HepG2 (cell line): ENCODE measurements around the gene ABTB2. TPM values are rescaled to one million over a fixed set of nuclear protein-coding genes. Genes with fewer than 3 reads are reported as not detected.
A peak's percentile ranks its signal among the peaks of the same experiment; 100 is the strongest.

Experiments
- ATAC-seq: fragments of 200-7000 bp; cut with Tn5 transposase; 3 replicates; pipeline ENCODE4 v1.9.1; 2020; ENCODE audit warnings: mild to moderate bottlenecking, moderate library complexity
- BruUV-seq: library from RNA; stranded (reverse); fragments of 400-500 nt; replicated peaks from 2 replicates; lab custom pipeline; 2021; lab: Mats Ljungman, UMichigan
- CTCF ChIA-PET: fragments of 300-600 bp; formaldehyde crosslinking; extraction: SDS; loops from one replicate; lab custom pipeline; 2021; ENCODE audit warnings: low total read pairs, inconsistent platforms, low intra/inter-chr PET ratio; lab: Yijun Ruan, JAX
- POLR2A ChIA-PET: fragments of 350-600 bp; sonication (Branson Sonifier 250); formaldehyde crosslinking; loops from one replicate; lab custom pipeline; 2020; ENCODE audit warnings: antibody characterized with exemption, inconsistent platforms; lab: Yijun Ruan, JAX
- DNase-seq: peaks from one replicate; pipeline ENCODE4 v3.0.0-alpha.2; 2015; ENCODE audit warnings: low spot score
- FAIRE-seq: peaks from 3 replicates; lab custom pipeline; 2011; peaks lifted over from hg19 to GRCh38; lab: Jason Lieb, UNC
- H2AFZ ChIP-seq: one replicate; pipeline ENCODE4 v1.6.1; 2011; ENCODE audit warnings: low read length, inconsistent platforms
- H3K27ac ChIP-seq: fragments of 300-600 bp; 3 replicates; pipeline ENCODE4 v1.8.0; 2011; ENCODE audit warnings: mixed run types, mild to moderate bottlenecking, mixed read lengths, low read length, inconsistent platforms; ENCODE audit not compliant: insufficient read depth; ENCODE audit errors: extremely low read length
- H3K27me3 ChIP-seq, 2 experiments: fragments of 200-600 bp in 1 of 2; 2 replicates in 1 of 2; 3 replicates in 1 of 2; pipeline versions ENCODE4 v1.6.0 to v1.8.0; 2011; ENCODE audit warnings: low read length in 2 of 2, mild to moderate bottlenecking in 2 of 2, moderate library complexity in 2 of 2, inconsistent platforms in 1 of 2; ENCODE audit not compliant: insufficient read depth in 2 of 2, control insufficient read depth in 1 of 2
- H3K36me3 ChIP-seq, 2 experiments: fragments of 200-600 bp in 1 of 2; replicated peaks in 1 of 2; 2 replicates in 1 of 2; 3 replicates in 1 of 2; pipeline versions ENCODE4 v1.5.1 to v1.8.0; 2011; ENCODE audit warnings: low read length in 2 of 2, inconsistent platforms in 1 of 2; ENCODE audit not compliant: insufficient read depth in 2 of 2, control insufficient read depth in 1 of 2
- H3K4me1 ChIP-seq: 2 replicates; pipeline ENCODE4 v1.5.1; 2012; ENCODE audit warnings: low read length, inconsistent platforms; ENCODE audit not compliant: insufficient read depth
- H3K4me2 ChIP-seq: 2 replicates; pipeline ENCODE4 v1.6.0; 2011; ENCODE audit warnings: low read depth, low read length, inconsistent platforms
- H3K4me3 ChIP-seq, 3 experiments: fragments of 200-600 bp in 1 of 3; sonication (generic), shearing (Covaris generic) in 1 of 3; replicated peaks in 1 of 3; 2 replicates each; pipeline ENCODE4 v1.5.1; 2011 to 2016; ENCODE audit warnings: low read length in 3 of 3, inconsistent platforms in 2 of 3, low read depth in 2 of 3, mild to moderate bottlenecking in 2 of 3, control low read depth in 1 of 3, mixed read lengths in 1 of 3; ENCODE audit not compliant: insufficient read depth in 1 of 3
- H3K79me2 ChIP-seq: one replicate; pipeline ENCODE4 v1.6.1; 2011; ENCODE audit warnings: low read length, inconsistent platforms; ENCODE audit not compliant: insufficient read depth
- H3K9ac ChIP-seq: 2 replicates; pipeline ENCODE4 v1.6.0; 2011; ENCODE audit warnings: mild to moderate bottlenecking, low read depth, low read length, inconsistent platforms; ENCODE audit not compliant: insufficient read depth
- H3K9me3 ChIP-seq: 2 replicates; pipeline ENCODE4 v1.5.1; 2012; ENCODE audit warnings: mild to moderate bottlenecking, low read length
- H4K20me1 ChIP-seq: 2 replicates; pipeline ENCODE4 v1.6.0; 2011; ENCODE audit warnings: inconsistent platforms, mild to moderate bottlenecking, low read length, moderate library complexity; ENCODE audit not compliant: insufficient read depth
- KAT2B ChIP-seq: fragments of 150-350 bp; IDR thresholded peaks from 2 replicates; pipeline ENCODE4 v1.6.1; 2014; ENCODE audit warnings: low read depth, low read length, borderline replicate concordance
- KAT7 ChIP-seq: IDR thresholded peaks from 2 replicates; pipeline ENCODE4 v1.6.1; 2018; ENCODE audit warnings: borderline replicate concordance, missing compliant biosample characterization
- KLF6 ChIP-seq: IDR thresholded peaks from 2 replicates; pipeline ENCODE4 v1.8.0; 2016; ENCODE audit warnings: missing biosample characterization, missing genetic modification reagents
- MBNL3 ChIP-seq: fragments of 250-450 bp; sonication (Bioruptor Pico); conservative IDR thresholded peaks from 2 replicates; pipeline ENCODE4 v1.8.0; 2022; ENCODE audit warnings: mild to moderate bottlenecking, inconsistent platforms
- SOX13 ChIP-seq, 3 experiments: fragments of 450-650 bp in 1 of 3; sonication (generic) in 1 of 3; formaldehyde crosslinking in 1 of 3; IDR thresholded peaks in 2 of 3; conservative IDR thresholded peaks in 1 of 3; 2 replicates each; pipeline versions ENCODE4 v1.5.0 to v1.6.1; 2016 to 2020; ENCODE audit warnings: antibody characterized with exemption in 1 of 3, mild to moderate bottlenecking in 1 of 3, missing compliant biosample characterization in 1 of 3, missing genetic modification reagents in 1 of 3, moderate library complexity in 1 of 3
- ZNF18 ChIP-seq: sonication (generic); formaldehyde crosslinking; IDR thresholded peaks from 2 replicates; pipeline ENCODE4 v1.8.0; 2022; ENCODE audit warnings: mild to moderate bottlenecking, missing genetic modification reagents; ENCODE audit not compliant: insufficient replicate concordance
- ZNF256 ChIP-seq: sonication (generic); formaldehyde crosslinking; conservative IDR thresholded peaks from 2 replicates; pipeline ENCODE4 v1.4.0; 2020; ENCODE audit warnings: missing genetic modification reagents
- ZNF672 ChIP-seq: sonication (generic); formaldehyde crosslinking; IDR thresholded peaks from 2 replicates; pipeline ENCODE4 v1.8.1; 2022; ENCODE audit warnings: missing genetic modification reagents
- WGBS: methylation state at CpG from one replicate; pipeline ENCODE4 v1.1.6; 2017; ENCODE audit warnings: low lambda C conversion rate; 5-methylcytosine and 5-hydroxymethylcytosine counted together
- in situ Hi-C: cut with HindIII; loops from 2 replicates; pipeline ENCODE4 v1.10.0; 2017; ENCODE audit warnings: low pct_unique_long_range_greater_than_20kb; ENCODE audit not compliant: extremely low pct_ligation_motif_present
- intact Hi-C: fragments of 100-400 bp; cut with micrococcal nuclease; formaldehyde crosslinking; loops from one replicate; pipeline ENCODE4 v1.10.0; 2022; ENCODE audit not compliant: unreplicated experiment
- polyA plus RNA-seq, 8 experiments: library from polyadenylated mRNA; depleted of rRNA in 3 of 8; stranded (reverse) in 7 of 8; unstranded in 1 of 8; fragments of >200 nt; fragmentation: Illumina TruSeq in 4 of 8; extraction: Trizol in 4 of 8; gene quantifications; 2 replicates each; pipeline versions ENCODE4 v1.2.1 to v1.2.3, GENCODE V29; 2011 to 2016; ENCODE audit warnings: low read depth in 4 of 8, missing spikeins in 1 of 8, mixed read lengths in 1 of 8; ENCODE audit not compliant: insufficient read depth in 1 of 8
- total RNA-seq, 5 experiments: library from RNA; depleted of rRNA; stranded (reverse); fragments of >200 nt; fragmentation: Illumina TruSeq; extraction: Trizol; gene quantifications; 2 replicates each; pipeline ENCODE4 v1.2.3, GENCODE V29; 2016; ENCODE audit warnings: low read depth in 1 of 5
- TF ChIP-seq, protein P1 (sequence below): sonication (generic); formaldehyde crosslinking; IDR thresholded peaks from 2 replicates; pipeline ENCODE4 v1.4.0; 2020; ENCODE audit warnings: missing genetic modification reagents

Gene ABTB2
- total and polyA plus RNA-seq, 2 of the 13 experiments (the other 11 are each of a cell fraction or from before 2014, with no cell fraction given): 5.1 to 15.4 TPM

GRCh38 chr11:34280945-34281872 is 76.6 kb downstream of the ABTB2 start (continued):
- TF ChIP-seq SOX13 (IDR thresholded peaks at IDR 0.05) (no peak), SOX13 (CRISPR knock-in tag; conservative IDR thresholded peaks at IDR 0.05 in 1 of 2, IDR thresholded peaks at IDR 0.05 in 1 of 2) (no peak), MBNL3 (CRISPR knock-in tag) (no peak), ZNF18 (CRISPR knock-in tag) (no peak)
- TF ChIP-seq, protein P1, sequence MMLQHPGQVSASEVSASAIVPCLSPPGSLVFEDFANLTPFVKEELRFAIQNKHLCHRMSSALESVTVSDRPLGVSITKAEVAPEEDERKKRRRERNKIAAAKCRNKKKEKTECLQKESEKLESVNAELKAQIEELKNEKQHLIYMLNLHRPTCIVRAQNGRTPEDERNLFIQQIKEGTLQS (CRISPR knock-in tag): no peak
- TF ChIP-seq, all 625 proteins: peak for 0

DNA sequence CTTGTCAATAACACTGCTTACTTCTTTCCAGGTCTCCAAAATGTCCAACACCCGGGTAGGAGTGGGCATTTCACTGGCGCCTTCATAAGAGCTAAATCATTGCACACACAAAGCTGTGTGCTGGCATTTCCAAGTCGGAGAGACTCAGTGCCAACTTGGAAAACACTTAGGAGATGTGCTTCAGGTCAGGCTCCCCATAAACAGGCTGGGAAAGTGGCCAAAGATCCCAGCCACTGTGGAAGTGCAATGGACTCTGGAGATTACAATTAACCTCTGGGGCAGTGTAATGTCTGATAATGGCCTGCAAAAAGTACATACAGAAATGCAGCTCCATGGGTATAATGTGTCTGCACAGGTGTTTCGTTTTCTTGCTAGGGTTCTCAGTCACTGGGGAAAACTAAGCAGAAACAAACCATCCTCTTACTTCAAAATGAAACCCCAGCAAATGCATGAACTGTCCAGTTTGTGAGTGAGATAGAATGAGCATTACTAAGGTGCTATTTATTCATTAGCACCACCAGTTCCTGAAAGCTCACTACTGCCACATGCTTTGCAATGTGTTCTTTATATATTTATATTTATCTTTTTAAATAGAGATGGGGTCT is 79.0 kb downstream of the ABTB2 start:
- FAIRE-seq: no peak
- no TSS peak for BruUV-seq
- H3K79me2 ChIP-seq: peaks cover 8% of the 10 kb centered on the region
- H3K9me3 ChIP-seq: no peaks in the 10 kb centered on the region
- CTCF ChIA-PET: no interaction called here
- ATAC-seq: peak; percentile 37; the same call in 2 of the 3 replicates
- WGBS: 73% methylated on average over 4 of the region's 4 CpGs
- in situ Hi-C loops: no loop called here
- H3K27me3 ChIP-seq: no peaks in the 10 kb centered on the region
- H4K20me1 ChIP-seq: no peaks in the 10 kb centered on the region
- POLR2A ChIA-PET: no interaction called here
- no peak overlapping the region for H3K27ac ChIP-seq
- intact Hi-C loops: no loop called here
- peaks cover 0 to 1% of the 10 kb centered on the region in 2 experiments; a peak in 1 of 5 replicates for H3K36me3 ChIP-seq
- H3K4me2 ChIP-seq: peak overlapping the region; percentile 8
- H3K4me3 ChIP-seq: no peak overlapping the region
- peaks cover 13% of the 10 kb centered on the region for H3K4me1 ChIP-seq
- no peak overlapping the region for H3K9ac ChIP-seq
- DNase-seq: no peak
- TF ChIP-seq ZNF256 (CRISPR knock-in tag) (no peak), KLF6 (CRISPR knock-in tag) (no peak), ZNF672 (CRISPR knock-in tag) (no peak), KAT7 (no peak), KAT2B (no peak)
- H2AFZ ChIP-seq: no peak overlapping the region
